ENCODE measurements around the gene MAD1L1. TPM values are rescaled to one million over a fixed set of nuclear protein-coding genes. Genes with fewer than 3 reads are reported as not detected.
A peak's percentile ranks its signal among the peaks of the same experiment; 100 is the strongest.
"Not testable (repeated sequence)": the region's sequence is repeated elsewhere in the genome, so short reads cannot be mapped to it uniquely, and the experiment has no call there.

The MAD1L1 gene
- total RNA-seq, 2 donors from 2014 or later = 46.7 to 66.0 TPM

DNA sequence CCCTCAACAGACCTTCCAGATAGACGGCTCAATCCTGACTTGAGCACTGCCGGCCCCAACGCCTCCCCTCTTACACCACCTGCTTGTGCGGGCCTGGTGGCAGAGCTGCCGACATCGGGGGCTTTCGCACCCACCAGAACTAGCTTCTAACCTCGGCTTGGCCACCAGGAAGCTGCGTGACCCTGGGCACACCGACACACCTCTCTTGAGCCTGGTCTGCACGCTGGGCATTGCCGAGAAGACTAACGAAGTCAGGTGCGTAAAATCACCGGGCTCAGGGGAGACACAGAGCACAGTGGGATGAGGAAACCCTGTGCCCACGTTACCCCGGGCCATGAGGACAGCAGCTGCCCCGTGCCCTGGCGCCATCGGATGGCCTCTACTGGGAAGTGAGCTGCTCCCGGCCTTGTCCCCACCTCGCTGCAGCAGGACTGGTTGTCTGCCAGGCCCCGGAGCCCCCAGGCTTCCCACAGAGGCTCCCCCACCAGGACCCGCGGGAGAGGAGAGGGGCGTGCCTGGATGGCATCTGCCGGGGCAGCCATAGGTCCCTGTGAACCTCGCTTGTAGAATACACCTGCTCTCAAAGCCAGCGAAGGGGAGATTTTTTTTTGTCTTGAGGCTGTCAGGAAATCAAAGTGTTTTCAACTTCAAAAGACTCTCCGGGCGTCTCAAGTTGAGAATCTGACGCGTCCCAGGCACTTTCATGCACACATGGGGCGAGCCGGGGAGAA is 408.4 kb downstream of the MAD1L1 start:
- not testable (repeated sequence) for H3K27me3 Mint-ChIP-seq; H3K27ac Mint-ChIP-seq; H3K36me3 Mint-ChIP-seq (ENCODE audit: low read depth); H3K4me3 Mint-ChIP-seq; H3K9me3 Mint-ChIP-seq; ATAC-seq (replicated peaks)
- peaks cover 14% of the 10 kb centered on the region for H3K4me1 Mint-ChIP-seq

DNA sequence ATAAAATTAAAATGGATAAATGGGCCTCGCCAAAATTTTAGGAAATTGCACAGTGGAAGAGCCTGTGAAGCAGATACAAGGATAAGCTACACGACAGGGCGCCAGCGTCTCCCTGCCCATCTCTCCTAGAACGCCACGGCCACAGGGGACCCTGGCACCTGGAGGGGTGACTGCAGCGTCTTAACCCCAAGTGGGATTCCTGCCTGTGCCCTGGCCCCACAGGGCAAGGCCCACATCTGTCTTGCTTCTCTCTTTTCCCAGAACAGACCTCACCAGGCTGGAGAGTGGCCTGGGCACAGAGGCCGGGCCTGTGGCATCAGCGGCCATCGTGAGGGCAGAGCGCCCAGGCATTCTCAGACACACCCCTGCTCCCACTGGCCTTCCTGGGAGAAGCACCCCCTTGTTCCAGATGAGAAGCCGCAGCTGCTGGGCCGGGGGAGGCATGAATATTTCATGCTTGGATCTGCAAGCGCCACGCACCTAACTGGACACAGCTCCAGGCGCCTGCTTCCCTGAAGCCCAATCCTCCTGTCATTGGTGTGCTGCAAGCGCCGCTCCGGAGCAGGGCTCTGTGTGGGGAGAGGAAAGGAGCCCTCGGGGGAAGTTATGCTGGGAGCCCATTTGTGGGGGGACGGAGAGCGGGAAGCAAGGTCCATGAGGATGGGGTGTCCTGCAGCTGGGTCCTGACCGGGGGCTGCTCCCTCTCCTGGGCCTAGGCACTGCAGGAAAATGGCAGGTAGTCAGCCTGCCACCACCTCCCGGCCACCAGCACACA is 409.2 kb downstream of the MAD1L1 start:
- ATAC-seq (replicated peaks) = no peak
- Mint-ChIP-seq H3K4me1 (peaks cover 11% of the 10 kb centered on the region), H3K36me3 (ENCODE audit: low read depth) (peaks cover under 1% of the 10 kb centered on the region), H3K27me3 (no peaks in the 10 kb centered on the region), H3K27ac (no peak overlapping the region), H3K4me3 (no peak overlapping the region), H3K9me3 (peaks cover under 1% of the 10 kb centered on the region)

DNA sequence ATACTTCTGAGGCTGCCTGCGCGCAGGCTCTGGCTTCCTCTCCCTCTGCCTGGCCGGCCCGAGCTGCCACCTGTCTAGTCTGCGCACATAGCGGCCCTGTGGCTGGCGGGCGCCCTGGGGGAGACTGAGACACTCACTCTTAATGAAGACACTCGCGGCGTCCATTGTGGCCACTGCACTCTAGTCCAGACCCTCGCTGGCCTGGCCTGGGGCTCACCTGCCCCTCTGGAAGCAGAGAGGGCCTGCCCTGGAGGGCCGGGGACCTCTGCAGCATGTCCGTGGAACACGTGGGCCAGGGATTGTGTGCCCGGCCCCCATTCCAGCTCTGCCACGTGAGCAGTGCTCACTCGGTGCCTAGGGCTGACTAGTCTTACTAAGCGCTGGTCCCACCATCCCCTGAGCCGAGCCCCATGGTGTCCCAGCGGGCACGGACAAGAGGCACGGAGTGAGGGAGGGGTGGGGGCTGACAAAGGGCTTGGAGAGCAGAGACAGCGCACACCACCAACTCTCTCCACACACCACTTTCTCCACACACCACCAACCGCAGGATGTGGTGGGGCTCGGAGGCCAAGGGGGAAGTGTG is 413.4 kb downstream of the MAD1L1 start:
- peak; percentile 14 for ATAC-seq (replicated peaks)
- H3K27ac Mint-ChIP-seq = peak overlapping the region; percentile 80
- H3K9me3 Mint-ChIP-seq = no peaks in the 10 kb centered on the region
- no peaks in the 10 kb centered on the region for H3K36me3 Mint-ChIP-seq (ENCODE audit: low read depth)
- H3K27me3 Mint-ChIP-seq = no peaks in the 10 kb centered on the region
- peaks cover 9% of the 10 kb centered on the region for H3K4me1 Mint-ChIP-seq
- peak overlapping the region; percentile 26 for H3K4me3 Mint-ChIP-seq

DNA sequence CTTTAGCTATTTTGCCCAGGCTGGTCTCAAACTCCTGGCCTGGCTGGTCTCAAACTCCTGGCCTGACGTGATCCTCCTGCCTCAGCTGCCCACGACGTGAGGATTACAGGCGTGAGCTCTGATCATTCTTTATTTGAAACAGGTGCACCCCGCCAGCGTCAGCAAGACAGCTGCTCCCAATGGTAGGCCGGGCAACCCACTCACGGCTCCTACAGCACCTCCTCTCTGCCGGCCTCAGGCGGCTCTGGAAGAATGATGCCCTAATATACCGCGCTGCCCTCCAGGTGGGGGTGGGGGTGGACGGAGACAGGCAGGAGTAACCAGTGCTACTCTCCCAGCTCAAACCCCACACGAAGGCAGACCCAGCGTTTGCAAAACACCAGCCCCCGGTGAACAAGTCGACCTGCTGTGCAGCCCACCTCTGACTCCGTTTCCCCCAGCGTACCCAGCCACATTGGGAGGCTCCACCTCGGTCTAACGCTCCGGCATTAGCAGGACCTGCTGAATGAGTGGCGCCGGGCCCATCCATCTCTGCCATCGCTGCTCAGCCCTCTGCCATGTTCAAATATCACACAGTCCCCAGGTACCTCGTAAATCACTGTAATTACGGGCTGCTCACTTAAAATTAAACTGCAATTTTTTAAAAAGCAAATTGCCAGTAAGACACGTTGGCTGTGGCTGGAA is 414.0 kb downstream of the MAD1L1 start:
- Mint-ChIP-seq H3K27me3 (no peaks in the 10 kb centered on the region), H3K9me3 (no peaks in the 10 kb centered on the region), H3K36me3 (ENCODE audit: low read depth) (no peaks in the 10 kb centered on the region), H3K4me1 (peaks cover 9% of the 10 kb centered on the region), H3K4me3 (no peak overlapping the region), H3K27ac (no peak overlapping the region)
- no peak for ATAC-seq (replicated peaks)

DNA sequence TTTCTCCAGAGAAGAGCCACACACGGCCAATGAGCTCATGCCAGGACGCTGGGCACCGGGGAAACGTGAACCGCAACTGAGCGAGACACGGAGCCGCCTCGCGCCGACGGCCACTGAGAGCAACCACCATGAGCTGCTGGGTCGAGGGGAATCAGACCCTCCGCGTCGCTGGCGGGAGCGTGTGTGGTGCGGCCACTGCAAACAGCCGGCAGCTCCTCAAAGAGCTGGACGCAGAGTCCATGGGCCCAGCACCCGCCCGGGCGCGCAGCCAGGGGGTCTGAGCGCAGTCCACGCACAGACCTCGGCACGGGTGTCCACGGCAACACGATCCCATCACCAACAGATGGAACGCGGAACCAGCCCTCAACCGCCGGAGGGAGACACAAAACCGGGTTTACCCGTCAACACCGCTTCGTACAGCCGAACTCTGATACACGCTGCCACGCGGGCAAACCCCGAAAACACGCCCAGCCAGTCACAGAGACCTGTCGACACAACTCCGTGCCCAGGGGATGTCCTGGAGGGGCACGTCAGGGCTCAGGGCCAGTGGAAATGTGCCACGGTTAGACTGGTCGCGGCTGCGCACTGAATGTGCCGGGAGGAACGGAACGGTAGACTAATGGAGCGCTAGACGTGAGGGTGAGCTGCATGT is 415.6 kb downstream of the MAD1L1 start:
- H3K4me1 Mint-ChIP-seq = peaks cover 9% of the 10 kb centered on the region
- no peaks in the 10 kb centered on the region for H3K9me3 Mint-ChIP-seq
- no peaks in the 10 kb centered on the region for H3K27me3 Mint-ChIP-seq
- H3K4me3 Mint-ChIP-seq = no peak overlapping the region
- H3K36me3 Mint-ChIP-seq (ENCODE audit: low read depth) = no peaks in the 10 kb centered on the region
- no peak overlapping the region for H3K27ac Mint-ChIP-seq
- ATAC-seq (replicated peaks) = no peak

DNA sequence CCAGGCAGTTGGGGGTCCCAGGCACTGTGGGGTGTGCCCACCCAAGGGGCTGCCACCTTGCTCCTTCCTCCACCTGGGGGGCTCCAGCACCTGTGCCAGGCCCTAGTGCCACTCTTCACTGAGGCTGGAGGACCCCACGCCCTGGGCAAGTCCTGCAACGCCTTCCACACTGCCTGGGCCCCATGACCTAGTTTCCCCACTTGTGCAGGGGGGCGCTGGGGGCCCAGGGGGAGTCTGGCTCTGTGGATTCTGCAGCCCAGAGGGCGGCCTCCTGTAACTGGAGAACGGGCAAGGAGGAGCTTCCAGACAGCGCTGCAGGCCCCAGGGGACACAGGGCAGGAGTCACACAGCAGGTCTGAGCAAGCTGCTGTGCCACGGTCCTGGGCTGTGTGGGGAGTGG is 416.3 kb downstream of the MAD1L1 start:
- not testable (repeated sequence) for H3K9me3 Mint-ChIP-seq; H3K27ac Mint-ChIP-seq; H3K27me3 Mint-ChIP-seq; ATAC-seq (replicated peaks); H3K4me1 Mint-ChIP-seq; H3K36me3 Mint-ChIP-seq (ENCODE audit: low read depth); H3K4me3 Mint-ChIP-seq

DNA sequence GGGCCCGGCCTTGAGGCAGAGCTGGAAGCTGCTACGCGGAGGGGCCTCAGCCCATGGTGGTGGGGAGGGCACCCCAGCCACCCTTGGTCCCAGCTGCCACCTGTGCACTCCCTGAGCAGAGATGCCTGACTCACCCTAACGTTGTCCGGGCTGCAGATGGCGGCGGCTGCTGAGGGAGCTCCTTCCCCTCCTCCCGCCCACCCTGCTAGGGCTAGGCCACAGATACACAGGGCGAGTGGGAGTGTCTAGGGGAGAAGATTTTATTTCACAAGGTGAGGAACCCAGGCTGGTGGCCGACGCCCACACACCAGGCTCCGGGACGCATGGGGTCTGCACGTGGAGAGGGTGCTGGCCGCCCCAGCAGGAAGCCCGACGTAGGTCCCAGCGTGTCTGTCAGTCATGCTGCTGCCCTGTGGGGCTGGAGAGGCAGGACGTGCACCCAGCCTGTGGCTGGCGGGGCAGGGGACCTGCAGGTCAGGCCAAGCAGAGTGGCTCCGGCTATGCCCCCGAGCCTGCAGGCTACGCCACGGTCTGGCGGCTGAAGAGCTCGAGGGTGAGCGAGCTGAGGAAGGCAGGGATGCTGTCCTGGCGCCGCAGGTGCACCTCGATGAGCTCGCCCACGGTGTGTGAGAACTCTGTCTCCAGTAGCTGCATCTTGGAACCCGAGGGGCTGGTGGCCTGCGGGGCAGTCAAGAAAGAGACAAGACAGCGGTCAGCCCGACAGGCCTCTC is 417.0 kb downstream of the MAD1L1 start:
- not testable (repeated sequence) for H3K27ac Mint-ChIP-seq; H3K27me3 Mint-ChIP-seq; H3K4me1 Mint-ChIP-seq; ATAC-seq (replicated peaks); H3K4me3 Mint-ChIP-seq; H3K36me3 Mint-ChIP-seq (ENCODE audit: low read depth); H3K9me3 Mint-ChIP-seq

DNA sequence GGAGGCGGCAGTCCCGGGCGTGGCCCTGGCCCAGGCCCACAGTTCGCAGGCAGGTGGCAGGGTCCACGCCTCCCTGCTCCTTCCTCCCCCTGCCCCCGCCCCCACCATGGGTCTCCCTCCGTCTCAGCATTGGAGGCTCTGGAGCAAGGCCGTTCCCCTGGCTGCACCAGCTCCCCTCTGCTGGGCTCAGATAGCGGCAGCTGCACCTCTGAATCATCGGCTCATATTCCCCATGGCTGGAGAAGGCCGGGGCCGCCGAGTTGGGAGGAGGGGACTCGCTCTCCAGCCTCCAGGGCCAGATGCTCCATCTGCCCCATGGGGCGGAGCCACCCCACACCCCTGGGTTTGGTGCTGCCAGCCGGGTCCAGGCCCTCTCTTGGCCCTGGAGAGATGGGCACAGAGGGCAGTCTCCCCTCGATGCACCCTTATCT is 417.7 kb downstream of the MAD1L1 start:
- Mint-ChIP-seq H3K27me3 (no peaks in the 10 kb centered on the region), H3K36me3 (ENCODE audit: low read depth) (no peaks in the 10 kb centered on the region), H3K4me3 (no peak overlapping the region), H3K27ac (no peak overlapping the region), H3K4me1 (peaks cover 6% of the 10 kb centered on the region), H3K9me3 (no peaks in the 10 kb centered on the region)
- ATAC-seq (replicated peaks) = no peak

DNA sequence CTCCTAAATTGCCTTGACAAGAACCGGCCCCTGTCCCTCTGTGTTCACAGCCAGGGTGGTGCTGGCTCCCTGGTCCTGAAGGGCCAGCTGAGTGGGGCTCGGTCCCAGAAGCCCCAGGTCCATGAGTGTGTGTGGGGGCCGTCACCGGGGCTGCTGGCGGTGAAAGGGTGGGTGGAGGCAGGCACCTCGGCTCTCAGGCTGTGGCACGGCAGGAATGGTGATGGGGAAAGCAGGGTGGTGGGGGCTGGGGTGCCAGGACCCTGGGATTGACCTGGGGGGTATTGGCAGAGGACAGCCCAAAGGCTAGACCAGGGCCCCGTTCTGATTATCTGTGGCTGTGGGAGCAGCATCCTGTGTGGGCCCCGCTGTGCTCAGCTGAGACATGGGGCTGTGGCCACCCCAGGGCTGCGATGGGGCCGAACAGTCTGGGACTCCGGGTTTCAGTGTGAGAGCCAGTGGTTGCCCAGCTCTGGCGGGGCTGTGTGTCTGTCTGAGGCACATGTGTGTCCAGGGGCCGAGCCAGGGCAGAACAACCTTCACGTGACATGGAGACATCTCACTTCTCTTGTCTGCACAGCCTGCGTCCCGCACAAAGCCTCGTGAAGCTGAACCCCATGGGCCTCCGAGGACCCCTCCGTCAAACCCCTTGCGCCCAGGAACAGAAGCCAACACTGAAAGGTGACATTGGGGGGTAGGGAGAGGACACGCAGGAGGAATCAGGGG is 418.5 kb downstream of the MAD1L1 start:
- Mint-ChIP-seq H3K27me3 (no peaks in the 10 kb centered on the region), H3K4me1 (no peaks in the 10 kb centered on the region), H3K9me3 (no peaks in the 10 kb centered on the region), H3K27ac (no peak overlapping the region), H3K36me3 (ENCODE audit: low read depth) (no peaks in the 10 kb centered on the region), H3K4me3 (no peak overlapping the region)
- no peak for ATAC-seq (replicated peaks)

DNA sequence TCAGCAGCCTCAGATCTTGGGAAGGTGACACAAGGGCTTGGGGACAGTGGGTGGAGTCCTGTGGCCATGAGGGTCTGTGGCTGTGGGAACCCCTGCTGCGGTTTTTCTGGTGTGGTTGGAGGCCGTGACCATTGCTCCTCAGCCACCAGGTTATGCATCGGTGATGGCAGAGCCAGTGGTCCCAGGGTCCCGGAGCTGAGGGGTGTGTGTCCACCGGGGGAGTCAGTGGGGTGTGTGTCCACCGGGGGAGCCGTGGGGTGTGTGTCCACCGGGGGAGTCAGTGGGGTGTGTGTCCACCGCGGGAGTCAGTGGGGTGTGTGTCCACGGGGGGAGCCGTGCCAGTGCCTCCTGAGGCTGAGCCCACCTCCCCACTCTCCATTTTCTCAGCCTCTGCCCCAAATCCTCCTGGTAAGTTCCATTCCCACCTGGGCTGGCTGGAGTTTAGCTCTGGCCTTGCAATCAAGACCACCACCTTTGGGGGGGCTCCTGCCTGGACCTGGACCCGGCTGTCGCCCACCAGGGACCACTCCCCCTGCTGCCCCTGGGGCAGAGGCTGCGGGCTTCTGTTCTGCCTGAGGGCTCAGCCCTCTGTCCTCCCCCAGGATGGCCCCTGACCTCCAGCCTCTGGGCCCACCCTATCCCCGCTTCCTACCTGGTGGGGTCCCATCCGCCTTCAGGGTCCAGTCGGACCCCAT is 419.2 kb downstream of the MAD1L1 start:
- H3K4me3 Mint-ChIP-seq = no peak overlapping the region
- no peaks in the 10 kb centered on the region for H3K4me1 Mint-ChIP-seq
- H3K9me3 Mint-ChIP-seq = no peaks in the 10 kb centered on the region
- no peak for ATAC-seq (replicated peaks)
- H3K36me3 Mint-ChIP-seq (ENCODE audit: low read depth) = no peaks in the 10 kb centered on the region
- H3K27me3 Mint-ChIP-seq = no peaks in the 10 kb centered on the region
- no peak overlapping the region for H3K27ac Mint-ChIP-seq

DNA sequence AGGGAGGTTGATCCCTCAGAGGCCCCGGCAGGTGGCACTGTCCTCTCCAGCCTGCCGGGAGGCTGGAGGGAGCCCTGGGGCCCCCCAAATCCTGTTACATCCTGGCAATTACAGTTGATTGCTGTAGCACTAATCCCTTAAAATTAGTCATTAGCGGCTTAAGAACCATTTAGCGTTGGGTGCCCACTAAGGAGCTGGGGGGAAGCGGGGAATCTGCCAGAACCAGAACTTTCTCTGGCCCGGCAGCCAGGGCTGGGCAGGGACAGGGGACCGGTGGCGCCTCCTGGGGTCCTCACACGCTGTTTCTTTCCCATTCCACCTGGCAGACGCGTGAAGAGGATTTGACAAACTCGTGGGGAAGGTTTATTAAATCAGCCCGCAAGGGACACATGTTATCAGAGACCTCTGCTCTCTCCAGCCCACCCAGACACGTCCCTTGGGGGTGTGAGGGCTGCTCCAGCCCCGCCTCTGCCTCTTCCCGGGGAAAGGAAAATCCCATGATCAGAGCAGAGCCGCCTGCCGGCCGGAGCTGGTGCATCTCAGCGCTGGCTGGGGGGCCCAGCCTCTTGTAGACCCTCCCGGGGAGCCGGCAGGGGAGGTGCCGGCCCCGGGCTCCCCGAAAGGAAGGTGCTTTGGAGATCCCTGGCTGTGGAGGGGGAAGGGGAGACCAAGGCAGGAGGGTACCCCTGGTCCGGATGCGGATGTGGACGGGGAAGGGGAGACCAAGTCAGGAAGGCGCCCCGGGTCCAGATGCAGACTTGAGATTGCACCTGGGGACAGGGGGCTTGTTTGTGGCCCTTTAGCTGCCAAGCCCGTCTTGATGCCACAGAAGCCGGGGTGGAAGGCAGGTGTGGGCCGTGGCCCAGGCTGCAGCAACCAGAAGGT is 420.0 kb downstream of the MAD1L1 start:
- Mint-ChIP-seq H3K36me3 (ENCODE audit: low read depth) (no peaks in the 10 kb centered on the region), H3K4me1 (no peaks in the 10 kb centered on the region), H3K27me3 (no peaks in the 10 kb centered on the region), H3K27ac (no peak overlapping the region), H3K9me3 (no peaks in the 10 kb centered on the region), H3K4me3 (no peak overlapping the region)
- ATAC-seq (replicated peaks) = no peak

DNA sequence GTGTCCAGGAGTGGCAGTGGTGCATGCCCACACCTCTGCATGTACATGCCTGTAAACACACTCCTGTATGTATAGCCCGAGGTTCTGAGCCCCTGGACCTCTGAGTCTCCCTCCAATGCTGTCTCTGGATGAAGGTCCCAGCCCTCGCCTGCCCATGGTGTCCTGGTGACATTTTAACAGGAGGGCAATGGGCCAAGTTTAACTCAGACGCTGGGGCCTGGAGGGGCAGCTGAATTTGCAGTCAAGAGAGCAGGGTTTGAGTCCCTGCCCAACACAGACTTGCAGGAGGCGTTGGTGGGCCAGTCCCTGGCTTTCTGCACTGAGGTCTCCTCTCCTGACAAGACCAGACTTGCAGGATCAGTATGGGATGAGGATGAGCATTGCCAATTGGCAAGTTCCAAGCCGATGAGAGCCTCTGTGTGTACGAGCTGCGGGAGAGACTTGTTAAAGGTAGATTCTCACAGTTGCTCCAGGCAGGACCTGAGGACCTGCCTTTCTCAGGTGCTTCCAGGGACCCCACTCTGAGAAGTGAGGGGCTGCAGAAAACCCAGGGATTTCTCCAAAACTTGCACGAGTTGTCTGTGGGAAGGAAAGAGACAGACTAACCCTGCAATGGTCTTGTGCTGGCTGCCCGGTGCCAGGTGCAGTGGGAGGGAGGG is 420.8 kb downstream of the MAD1L1 start:
- no peaks in the 10 kb centered on the region for H3K9me3 Mint-ChIP-seq
- H3K36me3 Mint-ChIP-seq (ENCODE audit: low read depth) = no peaks in the 10 kb centered on the region
- no peak for ATAC-seq (replicated peaks)
- no peaks in the 10 kb centered on the region for H3K4me1 Mint-ChIP-seq
- H3K27me3 Mint-ChIP-seq = no peaks in the 10 kb centered on the region
- no peak overlapping the region for H3K27ac Mint-ChIP-seq
- H3K4me3 Mint-ChIP-seq = no peak overlapping the region

All from activated T-helper 17 cell treated with anti-CD3 and anti-CD28 coated beads, Interleukin-2, amount 50 U/mL, for 72 hours (primary cell).